Measurements from ENCODE around the gene PSMD13. TPM values are rescaled to one million over a fixed set of nuclear protein-coding genes. Genes with fewer than 3 reads are reported as not detected.

PSMD13 gene
- total RNA-seq, 1 experiment from 2014 or later = 179 TPM

DNA sequence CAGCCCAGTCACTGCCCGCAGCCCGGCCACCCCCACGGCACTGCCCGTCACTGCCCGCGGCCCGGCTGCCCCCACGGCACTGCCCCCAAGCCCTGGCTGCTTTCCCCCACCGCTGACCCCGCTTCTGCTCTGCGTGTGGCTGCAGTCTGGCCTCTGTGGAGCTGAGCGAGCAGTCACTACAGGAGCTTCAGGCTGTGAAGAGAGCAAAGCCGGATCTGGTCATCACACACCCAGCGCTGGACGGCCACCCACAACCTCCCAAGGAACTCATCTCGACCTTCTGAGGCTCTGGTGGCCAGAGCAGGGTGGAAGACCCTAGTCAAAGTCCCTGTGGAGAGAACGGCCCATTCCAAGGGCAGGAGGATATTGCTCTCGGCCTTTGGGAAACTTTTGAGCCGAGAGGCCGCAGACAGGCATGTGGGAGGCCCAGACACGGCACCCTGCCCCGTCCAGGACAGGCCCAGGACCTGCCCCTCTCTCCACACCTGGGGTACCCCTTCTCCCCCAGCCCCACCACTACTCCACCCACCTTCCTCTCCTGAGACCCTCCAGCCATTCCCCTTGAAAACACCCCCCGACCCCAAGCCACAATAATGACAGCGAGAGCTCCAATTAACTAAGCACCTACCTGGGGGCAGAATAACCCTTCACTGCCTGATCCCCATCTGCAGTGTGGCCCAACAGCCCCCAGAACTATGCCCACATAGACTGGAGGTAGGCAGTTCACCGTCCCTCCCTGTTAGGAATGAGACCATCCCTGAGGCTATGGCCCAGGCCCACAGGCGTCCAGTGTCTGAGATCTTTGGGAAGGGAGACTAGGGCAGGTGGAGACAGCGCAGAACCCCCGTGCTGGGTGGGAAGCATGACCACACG lies 48.5 kb downstream of the PSMD13 start (continued):
- TF ChIP-seq, protein P1, sequence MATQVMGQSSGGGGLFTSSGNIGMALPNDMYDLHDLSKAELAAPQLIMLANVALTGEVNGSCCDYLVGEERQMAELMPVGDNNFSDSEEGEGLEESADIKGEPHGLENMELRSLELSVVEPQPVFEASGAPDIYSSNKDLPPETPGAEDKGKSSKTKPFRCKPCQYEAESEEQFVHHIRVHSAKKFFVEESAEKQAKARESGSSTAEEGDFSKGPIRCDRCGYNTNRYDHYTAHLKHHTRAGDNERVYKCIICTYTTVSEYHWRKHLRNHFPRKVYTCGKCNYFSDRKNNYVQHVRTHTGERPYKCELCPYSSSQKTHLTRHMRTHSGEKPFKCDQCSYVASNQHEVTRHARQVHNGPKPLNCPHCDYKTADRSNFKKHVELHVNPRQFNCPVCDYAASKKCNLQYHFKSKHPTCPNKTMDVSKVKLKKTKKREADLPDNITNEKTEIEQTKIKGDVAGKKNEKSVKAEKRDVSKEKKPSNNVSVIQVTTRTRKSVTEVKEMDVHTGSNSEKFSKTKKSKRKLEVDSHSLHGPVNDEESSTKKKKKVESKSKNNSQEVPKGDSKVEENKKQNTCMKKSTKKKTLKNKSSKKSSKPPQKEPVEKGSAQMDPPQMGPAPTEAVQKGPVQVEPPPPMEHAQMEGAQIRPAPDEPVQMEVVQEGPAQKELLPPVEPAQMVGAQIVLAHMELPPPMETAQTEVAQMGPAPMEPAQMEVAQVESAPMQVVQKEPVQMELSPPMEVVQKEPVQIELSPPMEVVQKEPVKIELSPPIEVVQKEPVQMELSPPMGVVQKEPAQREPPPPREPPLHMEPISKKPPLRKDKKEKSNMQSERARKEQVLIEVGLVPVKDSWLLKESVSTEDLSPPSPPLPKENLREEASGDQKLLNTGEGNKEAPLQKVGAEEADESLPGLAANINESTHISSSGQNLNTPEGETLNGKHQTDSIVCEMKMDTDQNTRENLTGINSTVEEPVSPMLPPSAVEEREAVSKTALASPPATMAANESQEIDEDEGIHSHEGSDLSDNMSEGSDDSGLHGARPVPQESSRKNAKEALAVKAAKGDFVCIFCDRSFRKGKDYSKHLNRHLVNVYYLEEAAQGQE (IDR thresholded peaks at IDR 0.05; ENCODE audit: low read depth) = no peak
- TF ChIP-seq, protein P2, sequence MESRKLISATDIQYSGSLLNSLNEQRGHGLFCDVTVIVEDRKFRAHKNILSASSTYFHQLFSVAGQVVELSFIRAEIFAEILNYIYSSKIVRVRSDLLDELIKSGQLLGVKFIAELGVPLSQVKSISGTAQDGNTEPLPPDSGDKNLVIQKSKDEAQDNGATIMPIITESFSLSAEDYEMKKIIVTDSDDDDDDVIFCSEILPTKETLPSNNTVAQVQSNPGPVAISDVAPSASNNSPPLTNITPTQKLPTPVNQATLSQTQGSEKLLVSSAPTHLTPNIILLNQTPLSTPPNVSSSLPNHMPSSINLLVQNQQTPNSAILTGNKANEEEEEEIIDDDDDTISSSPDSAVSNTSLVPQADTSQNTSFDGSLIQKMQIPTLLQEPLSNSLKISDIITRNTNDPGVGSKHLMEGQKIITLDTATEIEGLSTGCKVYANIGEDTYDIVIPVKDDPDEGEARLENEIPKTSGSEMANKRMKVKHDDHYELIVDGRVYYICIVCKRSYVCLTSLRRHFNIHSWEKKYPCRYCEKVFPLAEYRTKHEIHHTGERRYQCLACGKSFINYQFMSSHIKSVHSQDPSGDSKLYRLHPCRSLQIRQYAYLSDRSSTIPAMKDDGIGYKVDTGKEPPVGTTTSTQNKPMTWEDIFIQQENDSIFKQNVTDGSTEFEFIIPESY (IDR thresholded peaks at IDR 0.05; ENCODE audit: extremely low read depth, insufficient replicate concordance, low read length) = no peak
- TF ChIP-seq POLR2AphosphoS5 (IDR thresholded peaks at IDR 0.05; ENCODE audit: low read depth, low read length) (no peak), CEBPB (IDR thresholded peaks at IDR 0.05; ENCODE audit: low read depth) (no peak)
- TF ChIP-seq, protein P3, sequence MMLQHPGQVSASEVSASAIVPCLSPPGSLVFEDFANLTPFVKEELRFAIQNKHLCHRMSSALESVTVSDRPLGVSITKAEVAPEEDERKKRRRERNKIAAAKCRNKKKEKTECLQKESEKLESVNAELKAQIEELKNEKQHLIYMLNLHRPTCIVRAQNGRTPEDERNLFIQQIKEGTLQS (IDR thresholded peaks at IDR 0.05) = no peak

DNA sequence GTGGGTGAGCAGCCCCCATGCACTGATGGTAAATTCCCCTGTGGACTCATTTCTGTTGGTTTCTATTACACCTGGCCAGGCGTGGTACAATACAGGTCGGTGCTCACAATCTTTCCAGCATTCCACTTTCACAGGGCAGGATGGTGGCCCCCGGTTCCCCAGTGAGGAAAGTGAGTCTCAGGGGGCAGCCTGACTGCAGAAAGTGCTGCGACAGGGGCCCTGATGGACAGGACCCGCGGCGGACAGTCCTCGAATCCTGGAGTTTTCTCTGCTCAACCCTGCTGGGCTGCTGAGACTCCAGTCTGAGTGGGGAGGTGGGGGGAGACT lies 49.1 kb downstream of the PSMD13 start:
- DNase-seq (ENCODE audit: low read depth, low spot score) = no peak
- CTCF ChIA-PET = no interaction called here
- no peak for TF ChIP-seq ZNF274 (IDR thresholded peaks at IDR 0.05; ENCODE audit: low read depth, low read length)
- no peak for TF ChIP-seq ZFX (IDR thresholded peaks at IDR 0.05)
- TF ChIP-seq CEBPB (IDR thresholded peaks at IDR 0.05; ENCODE audit: low read depth) = no peak
- TF ChIP-seq POLR2A (IDR thresholded peaks at IDR 0.05; ENCODE audit: borderline replicate concordance, extremely low read depth, insufficient read depth, insufficient read length) = no peak
- TF ChIP-seq, protein P2 (IDR thresholded peaks at IDR 0.05; ENCODE audit: extremely low read depth, insufficient replicate concordance, low read length) = no peak
- TF ChIP-seq RAD21 (IDR thresholded peaks at IDR 0.05; ENCODE audit: low read depth) = no peak
- no peak for TF ChIP-seq TCF7L2 (IDR thresholded peaks at IDR 0.05; ENCODE audit: borderline replicate concordance, extremely low read depth, insufficient read depth, insufficient read length)
- no peak for TF ChIP-seq SIN3A (IDR thresholded peaks at IDR 0.05; ENCODE audit: low read depth)
- no peak for TF ChIP-seq YY1 (IDR thresholded peaks at IDR 0.05; ENCODE audit: extremely low read depth, insufficient replicate concordance, low read depth, low read length)
- TF ChIP-seq POLR2AphosphoS5 (IDR thresholded peaks at IDR 0.05; ENCODE audit: low read depth, low read length) = no peak
- TF ChIP-seq, protein P3 (IDR thresholded peaks at IDR 0.05) = no peak

More for the DNA sequence above, 49.1 kb downstream of the PSMD13 start:
- no peak overlapping the region for H2AFZ ChIP-seq (ENCODE audit: low read depth, low read length, poor library complexity, severe bottlenecking)
- H3K9me3 ChIP-seq (ENCODE audit: control insufficient read depth in 1 of 2, insufficient read depth in 1 of 2, low read depth in 1 of 2, low read length in 2 of 2) = no peaks in the 10 kb centered on the region
- RAD21 ChIA-PET (ENCODE audit: low non-redundant PET in 1 of 2, low total read pairs in 2 of 2, uncharacterized antibody in 2 of 2, unreplicated experiment in 2 of 2) = no interaction called here
- no TSS peak for BruUV-seq (replicated peaks)
- no peaks in the 10 kb centered on the region for H3K36me3 ChIP-seq (ENCODE audit: control insufficient read depth in 1 of 2, insufficient read depth in 2 of 2, low read length in 2 of 2)
- POLR2A ChIA-PET = no interaction called here
- H3K4me2 ChIP-seq (ENCODE audit: low read length) = no peak overlapping the region
- H3K27ac ChIP-seq (ENCODE audit: low read depth, low read length) = no peak overlapping the region
- no peak for ATAC-seq
- no peaks in the 10 kb centered on the region for H3K27me3 ChIP-seq (ENCODE audit: insufficient read depth, low read length)
- no peaks in the 10 kb centered on the region for H4K20me1 ChIP-seq (ENCODE audit: insufficient read depth)
- H3K79me2 ChIP-seq (ENCODE audit: insufficient read depth, low read length) = peaks cover 7% of the 10 kb centered on the region; the same call in 1 of the 2 replicates
- no peak overlapping the region for H3K4me3 ChIP-seq (replicated peaks in 1 of 2; ENCODE audit: low read depth in 1 of 2, low read length in 2 of 2)
- H3K4me1 ChIP-seq (ENCODE audit: control insufficient read depth in 1 of 2, insufficient read depth in 2 of 2, low read length in 2 of 2) = peaks cover 14 to 28% of the 10 kb centered on the region in 2 experiments
- H3K9ac ChIP-seq (ENCODE audit: low read length) = no peak overlapping the region
- H3K9me2 ChIP-seq (ENCODE audit: insufficient read depth) = no peaks in the 10 kb centered on the region
- intact Hi-C loops (cut with micrococcal nuclease) = loop anchor here (5.0 kb wide), 1 partner anchor 49 kb away; the partner anchor contains the start of genes PSMD13 and SIRT3

Measured in HCT116 (cell line).